Activated naive CD8-positive, alpha-beta T cell treated with anti-CD3 and anti-CD28 coated beads, Interleukin-2, amount 10 ng/mL, durations not matched to agents 7 days and 5 days (primary cell): Measurements from ENCODE around the gene OR6X1. TPM values are rescaled to one million over a fixed set of nuclear protein-coding genes. Genes with fewer than 3 reads are reported as not detected.

Experiments
- ATAC-seq: fragments of 150-1000 bp; cut with Tn5 transposase; one replicate; pipeline ENCODE4 v1.10.0; 2021; ENCODE audit warnings: low read depth, moderate library complexity
- POLR2A ChIA-PET: fragments of 350-600 bp; sonication (Branson Sonifier 250); formaldehyde crosslinking; loops from one replicate; lab custom pipeline; 2021; ENCODE audit warnings: antibody characterized with exemption; lab: Charles Lee
- DNase-seq: peaks from one replicate; pipeline ENCODE4 v3.0.0; 2021
- H3K27ac Mint-ChIP-seq: one replicate; pipeline ENCODE4 v1.8.0; 2022; ENCODE audit warnings: mild to moderate bottlenecking, mixed read lengths
- H3K27me3 Mint-ChIP-seq: one replicate; pipeline ENCODE4 v1.8.0; 2022; ENCODE audit warnings: mild to moderate bottlenecking, moderate library complexity, mixed read lengths
- H3K36me3 Mint-ChIP-seq: one replicate; pipeline ENCODE4 v1.8.0; 2021; ENCODE audit warnings: mild to moderate bottlenecking, mixed read lengths
- H3K4me1 Mint-ChIP-seq: one replicate; pipeline ENCODE4 v1.8.0; 2021; ENCODE audit warnings: mixed read lengths
- H3K4me3 Mint-ChIP-seq: one replicate; pipeline ENCODE4 v1.8.0; 2022; ENCODE audit warnings: mild to moderate bottlenecking, moderate library complexity, mixed read lengths
- H3K9me3 Mint-ChIP-seq: one replicate; pipeline ENCODE4 v1.8.0; 2021; ENCODE audit warnings: mixed read lengths
- total RNA-seq, 2 experiments: library from RNA; stranded (reverse); gene quantifications; one replicate each; pipeline ENCODE4 v1.2.3, GENCODE V29; 2021

OR6X1 gene
- total RNA-seq: not detected

- ATAC-seq (peak; percentile 50), DNase-seq (no peak)
- peak within 1 kb of the TSS; percentile 17 for H3K27ac Mint-ChIP-seq
Observed at GRCh38 chr11:123754101-123754568, at the start of gene OR6X1. OR6X1 (minus strand) TSS chr11:123754518; CDS start chr11:123754518, 0 bp downstream.

GRCh38 chr11:123801765-123802164 lies 47.4 kb upstream of the OR6X1 start:
- H3K4me1 Mint-ChIP-seq: peaks cover 3% of the 10 kb centered on the region
- H3K36me3 Mint-ChIP-seq: no peaks in the 10 kb centered on the region
- H3K27ac Mint-ChIP-seq: no peak overlapping the region
- peaks cover 15% of the 10 kb centered on the region for H3K27me3 Mint-ChIP-seq
- no peaks in the 10 kb centered on the region for H3K9me3 Mint-ChIP-seq
- DNase-seq (no peak), ATAC-seq (no peak)
- POLR2A ChIA-PET: no interaction called here
- H3K4me3 Mint-ChIP-seq: no peak overlapping the region

More at GRCh38 chr11:123754101-123754568, at the start of gene OR6X1:
- H3K36me3 Mint-ChIP-seq: no peaks in the 10 kb centered on the region
- POLR2A ChIA-PET: no interaction called here
- peaks cover 21% of the 10 kb centered on the region for H3K27me3 Mint-ChIP-seq
- peaks cover 27% of the 10 kb centered on the region for H3K4me1 Mint-ChIP-seq
- peak within 1 kb of the TSS; percentile 51 for H3K4me3 Mint-ChIP-seq
- no peaks in the 10 kb centered on the region for H3K9me3 Mint-ChIP-seq

- H3K27me3 Mint-ChIP-seq: peaks cover 16% of the 10 kb centered on the region
- H3K4me1 Mint-ChIP-seq: peaks cover 1% of the 10 kb centered on the region
- H3K4me3 Mint-ChIP-seq: no peak overlapping the region
- H3K27ac Mint-ChIP-seq: no peak overlapping the region
- DNase-seq (no peak), ATAC-seq (no peak)
- POLR2A ChIA-PET: no interaction called here
- H3K9me3 Mint-ChIP-seq: no peaks in the 10 kb centered on the region
- no peaks in the 10 kb centered on the region for H3K36me3 Mint-ChIP-seq
Observed at GRCh38 chr11:123800036-123800435, 45.7 kb upstream of the OR6X1 start.

GRCh38 chr11:123799438-123799837 lies 45.1 kb upstream of the OR6X1 start:
- DNase-seq: no peak
- no peaks in the 10 kb centered on the region for H3K9me3 Mint-ChIP-seq
- peaks cover 16% of the 10 kb centered on the region for H3K27me3 Mint-ChIP-seq
- H3K36me3 Mint-ChIP-seq: no peaks in the 10 kb centered on the region
- POLR2A ChIA-PET: no interaction called here
- no peak for ATAC-seq
- peaks cover 1% of the 10 kb centered on the region for H3K4me1 Mint-ChIP-seq
- no peak overlapping the region for H3K27ac Mint-ChIP-seq
- no peak overlapping the region for H3K4me3 Mint-ChIP-seq

- POLR2A ChIA-PET: no interaction called here
- H3K27me3 Mint-ChIP-seq: peaks cover 16% of the 10 kb centered on the region
- H3K9me3 Mint-ChIP-seq: no peaks in the 10 kb centered on the region
- DNase-seq: no peak
- H3K36me3 Mint-ChIP-seq: no peaks in the 10 kb centered on the region
- H3K4me1 Mint-ChIP-seq: peaks cover 1% of the 10 kb centered on the region
- no peak overlapping the region for H3K27ac Mint-ChIP-seq
- ATAC-seq: no peak
- no peak overlapping the region for H3K4me3 Mint-ChIP-seq
Observed at GRCh38 chr11:123798513-123799252, 44.4 kb upstream of the OR6X1 start.

GRCh38 chr11:123798079-123798478 lies 43.8 kb upstream of the OR6X1 start:
- DNase-seq: no peak
- Mint-ChIP-seq H3K36me3 (no peaks in the 10 kb centered on the region), H3K9me3 (no peaks in the 10 kb centered on the region), H3K27ac (no peak overlapping the region), H3K4me1 (peaks cover 1% of the 10 kb centered on the region), H3K4me3 (no peak overlapping the region), H3K27me3 (peaks cover 13% of the 10 kb centered on the region)
- ATAC-seq: no peak
- POLR2A ChIA-PET: no interaction called here

GRCh38 chr11:123797541-123797940 lies 43.2 kb upstream of the OR6X1 start:
- Mint-ChIP-seq H3K36me3 (no peaks in the 10 kb centered on the region), H3K4me1 (peaks cover 1% of the 10 kb centered on the region), H3K9me3 (no peaks in the 10 kb centered on the region), H3K27ac (no peak overlapping the region), H3K4me3 (no peak overlapping the region), H3K27me3 (peaks cover 11% of the 10 kb centered on the region)
- ATAC-seq: no peak
- DNase-seq: no peak
- POLR2A ChIA-PET: no interaction called here

GRCh38 chr11:123797114-123797513 lies 42.8 kb upstream of the OR6X1 start:
- H3K36me3 Mint-ChIP-seq: no peaks in the 10 kb centered on the region
- ATAC-seq: no peak
- POLR2A ChIA-PET: no interaction called here
- peaks cover 11% of the 10 kb centered on the region for H3K27me3 Mint-ChIP-seq
- no peaks in the 10 kb centered on the region for H3K9me3 Mint-ChIP-seq
- H3K4me1 Mint-ChIP-seq: peaks cover 1% of the 10 kb centered on the region
- no peak for DNase-seq
- H3K27ac Mint-ChIP-seq: no peak overlapping the region
- no peak overlapping the region for H3K4me3 Mint-ChIP-seq

- no peaks in the 10 kb centered on the region for H3K4me1 Mint-ChIP-seq
- no peak overlapping the region for H3K4me3 Mint-ChIP-seq
- H3K27ac Mint-ChIP-seq: no peak overlapping the region
- DNase-seq: no peak
- no peak for ATAC-seq
- no peaks in the 10 kb centered on the region for H3K36me3 Mint-ChIP-seq
- no peaks in the 10 kb centered on the region for H3K9me3 Mint-ChIP-seq
- POLR2A ChIA-PET: no interaction called here
- H3K27me3 Mint-ChIP-seq: peaks cover 8% of the 10 kb centered on the region
Observed at GRCh38 chr11:123796226-123796625, 41.9 kb upstream of the OR6X1 start.

GRCh38 chr11:123783536-123783935 lies 29.2 kb upstream of the OR6X1 start:
- Mint-ChIP-seq H3K27ac (no peak overlapping the region), H3K36me3 (no peaks in the 10 kb centered on the region), H3K27me3 (peaks cover 9% of the 10 kb centered on the region), H3K4me1 (no peaks in the 10 kb centered on the region), H3K4me3 (no peak overlapping the region), H3K9me3 (no peaks in the 10 kb centered on the region)
- DNase-seq: no peak
- POLR2A ChIA-PET: no interaction called here
- no peak for ATAC-seq

- ATAC-seq (no peak), DNase-seq (no peak)
- no peak overlapping the region for H3K27ac Mint-ChIP-seq
- POLR2A ChIA-PET: no interaction called here
- H3K27me3 Mint-ChIP-seq: peaks cover 8% of the 10 kb centered on the region
- H3K36me3 Mint-ChIP-seq: no peaks in the 10 kb centered on the region
- no peaks in the 10 kb centered on the region for H3K9me3 Mint-ChIP-seq
- H3K4me1 Mint-ChIP-seq: no peaks in the 10 kb centered on the region
- no peak overlapping the region for H3K4me3 Mint-ChIP-seq
Observed at GRCh38 chr11:123778511-123778910, 24.2 kb upstream of the OR6X1 start.

GRCh38 chr11:123775715-123776549 lies 21.6 kb upstream of the OR6X1 start:
- ATAC-seq: no peak
- DNase-seq: no peak
- no peaks in the 10 kb centered on the region for H3K4me1 Mint-ChIP-seq
- H3K9me3 Mint-ChIP-seq: no peaks in the 10 kb centered on the region
- POLR2A ChIA-PET: no interaction called here
- H3K27me3 Mint-ChIP-seq: peaks cover 8% of the 10 kb centered on the region
- no peak overlapping the region for H3K27ac Mint-ChIP-seq
- H3K36me3 Mint-ChIP-seq: no peaks in the 10 kb centered on the region
- no peak overlapping the region for H3K4me3 Mint-ChIP-seq

GRCh38 chr11:123775289-123775688 lies 21.0 kb upstream of the OR6X1 start:
- H3K27me3 Mint-ChIP-seq: peaks cover 8% of the 10 kb centered on the region
- H3K9me3 Mint-ChIP-seq: no peaks in the 10 kb centered on the region
- H3K27ac Mint-ChIP-seq: no peak overlapping the region
- H3K4me1 Mint-ChIP-seq: no peaks in the 10 kb centered on the region
- H3K36me3 Mint-ChIP-seq: no peaks in the 10 kb centered on the region
- no peak overlapping the region for H3K4me3 Mint-ChIP-seq
- DNase-seq: no peak
- no peak for ATAC-seq
- POLR2A ChIA-PET: no interaction called here

GRCh38 chr11:123773959-123774358 lies 19.6 kb upstream of the OR6X1 start:
- Mint-ChIP-seq H3K27me3 (peaks cover 8% of the 10 kb centered on the region), H3K36me3 (no peaks in the 10 kb centered on the region), H3K27ac (no peak overlapping the region), H3K9me3 (no peaks in the 10 kb centered on the region), H3K4me3 (no peak overlapping the region), H3K4me1 (no peaks in the 10 kb centered on the region)
- no peak for DNase-seq
- POLR2A ChIA-PET: no interaction called here
- ATAC-seq: no peak
